ENCODE data around the gene TMEM191B.
"Not testable (repeated sequence)": the region's sequence is repeated elsewhere in the genome, so short reads cannot be mapped to it uniquely, and the experiment has no call there.

The TMEM191B gene

DNA sequence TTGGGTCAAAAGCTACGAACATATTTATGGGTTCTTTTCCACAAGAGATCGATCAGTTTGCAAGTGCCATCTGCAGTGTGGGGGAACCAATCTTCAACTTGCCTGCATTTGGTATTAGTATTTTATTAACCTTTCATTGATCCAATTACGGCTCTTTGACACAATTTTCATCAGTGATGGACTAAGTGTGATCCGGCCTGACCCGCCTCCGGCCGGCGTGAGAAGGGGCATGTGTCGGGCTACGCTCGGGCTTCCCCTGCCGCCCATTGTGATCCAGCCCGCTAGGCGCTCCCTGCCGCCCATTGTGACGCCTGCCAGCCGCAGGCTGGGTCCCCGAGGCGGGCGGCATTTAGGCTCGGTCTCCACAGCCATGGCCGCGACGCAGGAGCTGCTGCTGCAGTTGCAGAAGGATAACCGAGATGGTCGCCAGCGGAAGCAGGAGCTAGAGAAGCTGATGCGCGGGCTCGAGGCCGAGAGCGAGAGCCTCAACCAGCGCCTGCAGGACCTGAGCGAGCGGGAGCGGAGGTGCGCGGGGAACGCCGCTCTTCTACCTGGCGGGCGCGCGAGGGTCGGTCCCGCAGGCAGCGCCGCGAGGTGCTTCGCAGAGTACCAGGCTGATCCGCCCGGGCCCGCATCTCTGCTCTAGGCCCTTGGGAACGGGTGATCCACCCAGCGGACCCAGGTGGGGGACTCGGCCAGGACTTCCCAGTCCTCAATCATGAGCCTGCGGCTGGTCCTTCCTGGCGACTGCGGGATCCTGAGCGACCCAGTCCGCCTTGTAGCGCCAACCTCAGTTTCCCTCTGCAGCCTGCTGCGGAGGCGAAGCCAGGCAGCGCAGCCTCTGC is at the start of gene TMEM191B:
Gene TMEM191B, plus strand, starts transcription at position 51 of the 845 bp plus-strand sequence. Its CDS starts 179 bp downstream, at position 230.
- not testable (repeated sequence) for DNase-seq

DNA sequence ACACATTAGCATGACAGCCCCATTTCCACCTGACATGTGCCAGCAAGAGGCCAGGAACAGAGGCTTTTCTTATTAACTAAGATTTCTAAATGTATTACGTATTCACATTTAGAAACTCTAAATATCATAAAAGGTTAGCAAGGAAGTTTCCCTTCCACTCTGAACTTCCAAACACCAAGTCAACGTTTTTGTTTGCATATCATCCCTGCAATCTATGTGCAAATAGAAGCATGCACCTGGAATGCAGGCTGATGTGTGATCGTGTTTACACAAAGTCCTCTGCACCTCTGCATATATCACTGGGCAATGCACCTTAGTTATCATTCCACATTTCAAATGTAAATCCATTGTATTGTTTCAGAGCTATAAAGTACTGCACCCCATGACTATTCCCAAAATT is 31.4 kb upstream of the TMEM191B start:
- DNase-seq = not testable (repeated sequence)

DNA sequence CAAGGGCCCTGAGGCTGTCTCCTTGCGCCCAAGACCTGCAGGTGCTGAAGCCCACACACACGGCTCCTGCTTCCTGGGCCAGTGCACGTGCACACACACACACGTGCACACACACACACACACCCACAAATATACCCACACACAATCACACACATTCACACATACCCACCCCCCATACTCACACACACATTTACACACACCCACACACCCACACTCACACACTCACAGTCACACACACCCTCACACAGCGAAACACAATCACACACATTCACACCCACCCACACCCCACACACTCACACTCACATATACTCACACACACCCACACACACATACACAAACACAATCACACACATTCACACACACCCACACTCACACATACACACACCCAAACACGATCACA is 16.3 kb upstream of the TMEM191B start:
- not testable (repeated sequence) for DNase-seq

GRCh38 chr22:18512378-18512777 is 15.2 kb upstream of the TMEM191B start:
- DNase-seq = not testable (repeated sequence)

DNA sequence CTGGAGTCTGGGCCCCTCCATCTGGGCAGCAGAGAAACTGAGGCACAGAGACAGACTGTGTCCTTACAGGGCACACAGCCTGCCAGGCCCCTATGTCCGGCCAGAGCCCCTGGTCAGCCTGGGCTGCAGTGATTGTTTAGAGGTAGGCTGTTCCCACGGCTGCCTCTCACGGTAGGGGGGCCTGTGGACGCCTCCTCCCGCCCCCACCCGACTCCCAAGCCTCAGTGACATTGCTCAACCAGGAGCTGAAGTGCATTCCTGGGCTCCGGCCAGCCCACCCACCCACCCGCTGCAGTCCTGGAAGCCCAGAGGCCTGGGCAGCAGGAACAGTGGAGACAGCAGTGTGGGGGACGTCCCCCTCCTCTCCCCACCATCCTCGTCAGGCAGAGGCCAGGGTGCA is 14.1 kb upstream of the TMEM191B start:
- not testable (repeated sequence) for DNase-seq

- DNase-seq = not testable (repeated sequence)
These were observed 9.5 kb upstream of the TMEM191B start, which contains the start of gene GGTLC3 for GRCh38 chr22:18518061-18518460. Gene GGTLC3, minus strand, starts transcription at chr22:18518161. Its CDS starts 264 bp downstream, at chr22:18517897.

- not testable (repeated sequence) for DNase-seq
These were observed 4.8 kb upstream of the TMEM191B start for GRCh38 chr22:18522762-18523161.

GRCh38 chr22:18523328-18523727 is 4.3 kb upstream of the TMEM191B start:
- DNase-seq = not testable (repeated sequence)

- not testable (repeated sequence) for DNase-seq
These were observed 1.2 kb downstream of the TMEM191B start for GRCh38 chr22:18528597-18529415.

GRCh38 chr22:18529416-18530145 is 2.0 kb downstream of the TMEM191B start:
- not testable (repeated sequence) for DNase-seq

DNA sequence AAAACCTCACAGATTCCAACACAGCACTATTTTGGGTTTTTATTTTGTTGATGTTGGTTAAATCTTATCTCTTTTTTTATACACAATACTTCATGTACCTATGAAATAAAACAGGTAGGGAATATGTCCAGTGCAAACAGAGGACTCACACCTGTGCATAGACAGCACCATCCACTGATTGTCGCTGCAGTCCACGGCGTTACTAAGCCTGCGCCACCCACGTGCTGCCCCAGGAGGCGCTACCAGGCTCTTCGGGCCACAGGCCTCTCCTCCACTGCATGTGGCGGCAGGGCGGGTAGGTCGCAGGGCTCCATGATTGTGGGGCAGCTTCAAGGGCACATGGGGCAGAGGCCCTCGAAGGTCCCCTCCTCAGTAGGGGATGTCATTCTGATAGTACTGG is 6.0 kb downstream of the TMEM191B start:
- DNase-seq = not testable (repeated sequence)

DNA sequence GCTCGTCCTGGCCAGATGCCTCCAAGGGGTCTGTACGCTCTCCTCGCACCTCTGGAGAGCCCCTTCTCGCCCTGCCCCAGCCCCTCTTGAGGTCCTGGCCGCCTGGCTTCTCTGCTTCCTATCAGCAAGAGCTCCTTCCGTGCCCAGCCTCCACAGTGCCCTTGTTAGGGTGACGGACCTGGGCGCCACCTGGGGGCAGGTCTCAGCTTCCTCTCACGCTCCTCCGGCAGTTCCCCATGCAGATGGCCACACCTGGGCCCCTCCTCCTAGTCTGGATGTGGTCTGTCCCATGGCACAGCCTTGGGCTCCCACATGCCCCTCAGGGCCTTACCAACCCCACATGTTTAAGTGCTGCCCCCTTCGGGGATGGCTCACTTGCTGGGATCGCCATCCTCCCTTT is 6.7 kb downstream of the TMEM191B start:
- not testable (repeated sequence) for DNase-seq

- DNase-seq = not testable (repeated sequence)
These were observed 12.4 kb downstream of the TMEM191B start for GRCh38 chr22:18539994-18540393.

DNA sequence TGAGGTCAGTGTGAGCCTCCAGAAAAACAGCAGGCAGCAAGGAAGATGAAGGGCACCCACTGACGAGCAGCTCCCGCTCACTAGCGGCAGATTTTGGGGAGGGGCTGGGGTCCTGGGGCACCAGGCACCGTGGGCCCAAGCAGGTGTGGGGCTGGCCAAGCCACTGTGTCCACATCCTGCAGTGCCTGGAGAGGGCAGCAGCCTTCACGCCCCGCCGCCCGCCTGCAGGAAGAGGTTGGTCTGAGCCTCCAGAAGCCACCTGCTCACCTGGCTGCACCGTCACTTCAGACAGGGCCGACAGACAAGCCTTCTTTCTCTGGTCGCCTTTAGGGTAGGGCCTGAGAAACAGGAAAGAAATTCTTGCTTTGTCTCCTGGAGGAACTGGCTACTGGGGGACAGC is 15.8 kb downstream of the TMEM191B start:
- not testable (repeated sequence) for DNase-seq

DNA sequence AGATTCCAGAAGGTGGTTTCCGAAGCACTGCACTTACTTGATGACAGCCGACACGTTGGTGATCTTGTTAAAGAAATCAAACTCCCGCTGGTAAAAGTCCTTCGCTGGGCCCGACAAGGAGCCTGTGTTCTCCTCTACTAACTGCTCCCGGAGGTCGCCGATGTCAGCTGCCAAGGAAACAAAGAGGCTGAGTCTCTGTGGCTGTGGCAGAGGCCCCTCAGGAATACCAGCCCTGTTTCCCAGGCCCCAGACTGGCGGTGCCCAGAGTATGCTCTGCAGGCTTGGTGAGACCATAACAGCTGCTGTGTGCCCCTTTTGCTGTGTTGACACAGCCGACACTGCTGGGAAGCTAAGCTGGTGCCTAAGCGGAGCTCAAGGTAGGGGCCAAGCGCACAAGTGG is 17.0 kb downstream of the TMEM191B start:
- not testable (repeated sequence) for DNase-seq

GRCh38 chr22:18549458-18550179 is 22.0 kb downstream of the TMEM191B start:
- DNase-seq = not testable (repeated sequence)

DNA sequence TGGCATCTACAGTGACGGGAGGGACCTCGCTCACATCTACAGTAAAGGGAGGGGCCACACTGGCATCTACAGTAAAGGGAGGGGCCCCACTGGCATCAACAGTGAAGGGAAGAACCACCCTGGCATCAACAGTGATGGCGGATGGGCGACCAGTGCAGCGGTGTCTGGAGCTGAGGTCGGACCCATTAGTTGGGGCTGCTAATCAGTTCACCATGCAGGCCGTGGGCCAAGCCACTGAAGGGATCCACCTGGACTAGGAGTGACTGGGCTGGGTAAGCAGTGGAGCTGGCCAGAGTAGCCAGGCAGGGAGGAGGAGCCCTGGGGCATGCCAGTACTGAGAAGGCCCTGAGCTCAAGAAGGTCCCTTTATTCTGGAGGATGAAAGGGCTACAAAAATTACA is 23.4 kb downstream of the TMEM191B start:
- DNase-seq = not testable (repeated sequence)

DNA sequence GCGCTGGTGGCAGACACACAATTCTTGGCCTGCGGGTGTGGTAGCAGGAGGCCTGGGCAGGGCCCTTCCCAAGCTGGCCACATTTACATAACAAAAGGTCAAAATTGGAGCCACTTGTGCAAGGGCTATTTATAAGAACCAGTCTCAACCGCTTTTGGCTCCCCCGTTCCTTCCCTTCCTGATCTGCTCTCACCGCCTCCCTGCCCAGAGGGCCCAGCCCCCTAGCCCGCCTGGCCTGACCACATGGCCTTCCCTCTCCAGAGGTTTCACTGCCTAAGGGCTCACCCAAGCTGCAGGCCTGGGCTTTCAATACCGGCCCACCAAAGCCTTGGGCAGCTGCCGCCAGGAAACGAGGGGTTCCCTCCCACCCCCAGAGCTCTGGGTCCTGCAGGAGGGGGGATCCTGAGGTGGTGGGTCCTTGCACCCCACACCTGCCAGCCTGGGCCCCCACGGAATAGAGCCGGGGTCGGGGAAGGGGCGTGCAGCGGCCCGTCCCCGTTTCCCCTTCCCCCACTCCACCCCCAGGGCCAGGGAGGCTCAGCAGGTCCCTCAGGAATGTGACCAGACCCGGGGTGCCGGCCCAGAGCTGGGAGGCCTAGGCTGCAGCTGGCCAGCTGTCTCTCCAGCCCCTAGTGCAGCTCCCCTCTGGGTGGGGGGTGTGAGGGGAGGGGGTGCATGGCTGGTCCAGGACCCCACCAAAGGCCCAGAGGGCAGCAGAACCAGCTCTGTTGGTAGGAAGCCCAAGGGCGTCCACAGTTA is 25.4 kb downstream of the TMEM191B start:
- DNase-seq = not testable (repeated sequence)

- not testable (repeated sequence) for DNase-seq
These were observed 27.0 kb downstream of the TMEM191B start for GRCh38 chr22:18554280-18555256.

DNA sequence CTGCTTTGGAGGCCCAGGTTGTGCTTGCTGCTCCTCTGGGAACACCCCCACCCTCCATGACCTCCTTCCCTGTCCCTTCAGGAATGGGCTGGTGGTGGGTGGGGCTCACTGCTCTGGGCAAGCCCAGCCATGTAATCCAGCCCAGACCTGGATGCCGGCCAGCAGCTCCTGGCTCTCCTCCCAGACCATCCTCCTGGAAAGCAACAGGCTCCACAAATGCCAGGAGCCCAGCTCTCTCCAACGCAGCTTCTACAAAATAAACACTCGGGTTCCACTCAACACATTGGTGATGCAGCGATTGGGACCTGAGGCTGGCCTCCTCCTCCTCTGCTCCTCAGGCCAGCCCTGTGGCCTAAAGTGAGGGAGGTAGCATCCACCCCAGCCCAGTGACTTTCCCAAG is 30.9 kb downstream of the TMEM191B start:
- DNase-seq = not testable (repeated sequence)

Data from GOT3 (cell line).